Esophagus squamous epithelium (tissue), 4 donors: ENCODE data around the gene GAB2.

ENCODE experiments used
- POLR2A ChIP-seq, 4 donors: fragments of 450-650 bp; IDR thresholded peaks; one replicate each; pipeline ENCODE4 v1.6.1; 2017; ENCODE audit warnings: antibody characterized with exemption in 4 of 4, mild to moderate bottlenecking in 4 of 4, moderate library complexity in 3 of 4
- TF ChIP-seq, protein P1 (sequence below), 6 experiments: fragments of 450-650 bp in 4 of 6; fragments of 200-600 bp in 2 of 6; sonication (generic) in 2 of 6; IDR thresholded peaks; one replicate each; pipeline ENCODE4 v1.5.1; 2016 to 2019; ENCODE audit warnings: antibody characterized with exemption in 6 of 6, mild to moderate bottlenecking in 4 of 6, moderate library complexity in 4 of 6

DNA sequence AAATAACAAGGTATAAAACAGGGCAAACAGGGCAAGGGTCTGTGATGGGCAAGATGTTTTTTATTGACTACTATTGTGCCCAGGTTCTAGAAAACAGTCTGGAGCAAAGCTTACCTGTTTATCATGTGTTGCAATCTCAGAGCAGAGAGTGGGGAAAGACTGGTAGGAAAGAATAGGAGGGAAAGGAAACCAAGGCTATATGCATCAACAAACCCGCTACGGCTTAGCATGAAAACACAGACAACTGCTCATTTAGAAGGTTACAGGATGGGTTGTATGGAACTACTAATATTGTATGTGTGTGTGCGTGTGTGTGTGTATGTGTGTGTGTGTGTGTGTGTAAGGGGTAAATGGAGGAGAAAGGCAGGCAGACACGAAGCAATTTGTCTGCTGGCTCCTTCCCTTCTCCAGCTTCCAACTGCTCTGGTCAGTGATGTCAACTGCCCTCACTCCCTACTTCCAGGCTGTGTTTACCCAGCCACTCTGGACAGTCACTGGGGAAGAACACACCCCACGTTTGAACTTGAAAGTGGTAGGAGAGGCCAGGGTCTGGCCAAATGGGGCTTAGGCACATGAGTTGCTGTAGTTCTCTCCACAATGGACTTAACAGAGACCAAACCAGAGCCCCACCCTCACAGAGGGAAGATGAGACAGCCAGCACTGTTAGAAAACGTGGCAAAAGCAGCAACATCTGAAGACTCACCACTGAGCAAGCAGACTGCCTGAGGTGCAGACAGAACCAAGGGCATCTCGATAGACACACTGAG is 47.0 kb downstream of the GAB2 start:
- TF ChIP-seq POLR2A (IDR thresholded peaks at IDR 0.05), result no peak
- TF ChIP-seq, protein P1, sequence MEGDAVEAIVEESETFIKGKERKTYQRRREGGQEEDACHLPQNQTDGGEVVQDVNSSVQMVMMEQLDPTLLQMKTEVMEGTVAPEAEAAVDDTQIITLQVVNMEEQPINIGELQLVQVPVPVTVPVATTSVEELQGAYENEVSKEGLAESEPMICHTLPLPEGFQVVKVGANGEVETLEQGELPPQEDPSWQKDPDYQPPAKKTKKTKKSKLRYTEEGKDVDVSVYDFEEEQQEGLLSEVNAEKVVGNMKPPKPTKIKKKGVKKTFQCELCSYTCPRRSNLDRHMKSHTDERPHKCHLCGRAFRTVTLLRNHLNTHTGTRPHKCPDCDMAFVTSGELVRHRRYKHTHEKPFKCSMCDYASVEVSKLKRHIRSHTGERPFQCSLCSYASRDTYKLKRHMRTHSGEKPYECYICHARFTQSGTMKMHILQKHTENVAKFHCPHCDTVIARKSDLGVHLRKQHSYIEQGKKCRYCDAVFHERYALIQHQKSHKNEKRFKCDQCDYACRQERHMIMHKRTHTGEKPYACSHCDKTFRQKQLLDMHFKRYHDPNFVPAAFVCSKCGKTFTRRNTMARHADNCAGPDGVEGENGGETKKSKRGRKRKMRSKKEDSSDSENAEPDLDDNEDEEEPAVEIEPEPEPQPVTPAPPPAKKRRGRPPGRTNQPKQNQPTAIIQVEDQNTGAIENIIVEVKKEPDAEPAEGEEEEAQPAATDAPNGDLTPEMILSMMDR (IDR thresholded peaks at IDR 0.05), result no peak
